ENCODE data around the gene HS6ST3.

The HS6ST3 gene

GRCh38 chr13:96662036-96662435 is 572.1 kb downstream of the HS6ST3 start:
- no peaks in the 10 kb centered on the region for H3K36me3 ChIP-seq
- H3K27ac ChIP-seq = no peak overlapping the region

GRCh38 chr13:96667294-96668018 is 577.5 kb downstream of the HS6ST3 start:
- H3K27ac ChIP-seq = no peak overlapping the region
- no peak overlapping the region for H3K4me3 ChIP-seq
- H3K27me3 ChIP-seq = no peaks in the 10 kb centered on the region
- no peak for TF ChIP-seq CTCF (IDR thresholded peaks at IDR 0.05)
- intact Hi-C loops (cut with DNase I; ENCODE audit: low total_unique reads) = no loop called here
- H3K36me3 ChIP-seq = no peaks in the 10 kb centered on the region
- peaks cover 0 to 7% (median 0%) of the 10 kb centered on the region in 3 donors for H3K9me3 ChIP-seq
- DNase-seq = no peak
- H3K4me1 ChIP-seq = no peaks in the 10 kb centered on the region

More at GRCh38 chr13:96662036-96662435, 572.1 kb downstream of the HS6ST3 start:
- H3K4me1 ChIP-seq = no peaks in the 10 kb centered on the region
- intact Hi-C loops (cut with DNase I; ENCODE audit: low total_unique reads) = no loop called here
- no peaks in the 10 kb centered on the region for H3K27me3 ChIP-seq
- no peak overlapping the region for H3K4me3 ChIP-seq
- TF ChIP-seq CTCF (IDR thresholded peaks at IDR 0.05) = no peak
- DNase-seq = no peak
- H3K9me3 ChIP-seq = peaks cover 5 to 19% (median 18%) of the 10 kb centered on the region in 3 donors

- Histone ChIP-seq H3K27ac (no peak overlapping the region), H3K4me1 (no peaks in the 10 kb centered on the region), H3K4me3 (no peak overlapping the region), H3K36me3 (no peaks in the 10 kb centered on the region), H3K9me3 (no peaks in the 10 kb centered on the region), H3K27me3 (no peaks in the 10 kb centered on the region)
- DNase-seq = no peak
- no peak for TF ChIP-seq CTCF (IDR thresholded peaks at IDR 0.05)
- intact Hi-C loops (cut with DNase I; ENCODE audit: low total_unique reads) = no loop called here
Observed at GRCh38 chr13:96671073-96671472, 581.2 kb downstream of the HS6ST3 start.

GRCh38 chr13:96672016-96672415 is 582.1 kb downstream of the HS6ST3 start:
- no peak for DNase-seq
- no peaks in the 10 kb centered on the region for H3K27me3 ChIP-seq
- no peak overlapping the region for H3K27ac ChIP-seq
- no peaks in the 10 kb centered on the region for H3K4me1 ChIP-seq
- H3K36me3 ChIP-seq = no peaks in the 10 kb centered on the region
- no peak for TF ChIP-seq CTCF (IDR thresholded peaks at IDR 0.05)
- no peak overlapping the region for H3K4me3 ChIP-seq
- intact Hi-C loops (cut with DNase I; ENCODE audit: low total_unique reads) = no loop called here
- H3K9me3 ChIP-seq = no peaks in the 10 kb centered on the region

- no peak for TF ChIP-seq CTCF (IDR thresholded peaks at IDR 0.05)
- no peak for DNase-seq
Observed at GRCh38 chr13:96673825-96674224, 583.9 kb downstream of the HS6ST3 start.

More at GRCh38 chr13:96673825-96674224, 583.9 kb downstream of the HS6ST3 start:
- Histone ChIP-seq H3K27ac (no peak overlapping the region), H3K36me3 (no peaks in the 10 kb centered on the region), H3K4me3 (no peak overlapping the region), H3K9me3 (no peaks in the 10 kb centered on the region), H3K27me3 (no peaks in the 10 kb centered on the region), H3K4me1 (no peaks in the 10 kb centered on the region)
- intact Hi-C loops (cut with DNase I; ENCODE audit: low total_unique reads) = no loop called here

All from tibial artery (tissue), 4 donors.